HepG2 (cell line): ENCODE data around the gene NUP214. TPM values are rescaled to one million over a fixed set of nuclear protein-coding genes. Genes with fewer than 3 reads are reported as not detected.

Experiments
- ATAC-seq: fragments of 200-7000 bp; cut with Tn5 transposase; 3 replicates; pipeline ENCODE4 v1.9.1; 2020; ENCODE audit warnings: mild to moderate bottlenecking, moderate library complexity
- BruUV-seq: library from RNA; stranded (reverse); fragments of 400-500 nt; replicated peaks from 2 replicates; lab custom pipeline; 2021; lab: Mats Ljungman, UMichigan
- CTCF ChIA-PET: fragments of 300-600 bp; formaldehyde crosslinking; extraction: SDS; loops from one replicate; lab custom pipeline; 2021; ENCODE audit warnings: low total read pairs, inconsistent platforms, low intra/inter-chr PET ratio; lab: Yijun Ruan, JAX
- POLR2A ChIA-PET: fragments of 350-600 bp; sonication (Branson Sonifier 250); formaldehyde crosslinking; loops from one replicate; lab custom pipeline; 2020; ENCODE audit warnings: antibody characterized with exemption, inconsistent platforms; lab: Yijun Ruan, JAX
- DNase-seq: peaks from one replicate; pipeline ENCODE4 v3.0.0-alpha.2; 2015; ENCODE audit warnings: low spot score
- FAIRE-seq: peaks from 3 replicates; lab custom pipeline; 2011; peaks lifted over from hg19 to GRCh38; lab: Jason Lieb, UNC
- H2AFZ ChIP-seq: one replicate; pipeline ENCODE4 v1.6.1; 2011; ENCODE audit warnings: low read length, inconsistent platforms
- H3K27ac ChIP-seq: fragments of 300-600 bp; 3 replicates; pipeline ENCODE4 v1.8.0; 2011; ENCODE audit warnings: mixed run types, mild to moderate bottlenecking, mixed read lengths, low read length, inconsistent platforms; ENCODE audit not compliant: insufficient read depth; ENCODE audit errors: extremely low read length
- H3K27me3 ChIP-seq, 2 experiments: fragments of 200-600 bp in 1 of 2; 2 replicates in 1 of 2; 3 replicates in 1 of 2; pipeline versions ENCODE4 v1.6.0 to v1.8.0; 2011; ENCODE audit warnings: low read length in 2 of 2, mild to moderate bottlenecking in 2 of 2, moderate library complexity in 2 of 2, inconsistent platforms in 1 of 2; ENCODE audit not compliant: insufficient read depth in 2 of 2, control insufficient read depth in 1 of 2
- H3K36me3 ChIP-seq, 2 experiments: fragments of 200-600 bp in 1 of 2; replicated peaks in 1 of 2; 2 replicates in 1 of 2; 3 replicates in 1 of 2; pipeline versions ENCODE4 v1.5.1 to v1.8.0; 2011; ENCODE audit warnings: low read length in 2 of 2, inconsistent platforms in 1 of 2; ENCODE audit not compliant: insufficient read depth in 2 of 2, control insufficient read depth in 1 of 2
- H3K4me1 ChIP-seq: 2 replicates; pipeline ENCODE4 v1.5.1; 2012; ENCODE audit warnings: low read length, inconsistent platforms; ENCODE audit not compliant: insufficient read depth
- H3K4me2 ChIP-seq: 2 replicates; pipeline ENCODE4 v1.6.0; 2011; ENCODE audit warnings: low read depth, low read length, inconsistent platforms
- H3K4me3 ChIP-seq, 3 experiments: fragments of 200-600 bp in 1 of 3; sonication (generic), shearing (Covaris generic) in 1 of 3; replicated peaks in 1 of 3; 2 replicates each; pipeline ENCODE4 v1.5.1; 2011 to 2016; ENCODE audit warnings: low read length in 3 of 3, inconsistent platforms in 2 of 3, low read depth in 2 of 3, mild to moderate bottlenecking in 2 of 3, control low read depth in 1 of 3, mixed read lengths in 1 of 3; ENCODE audit not compliant: insufficient read depth in 1 of 3
- H3K79me2 ChIP-seq: one replicate; pipeline ENCODE4 v1.6.1; 2011; ENCODE audit warnings: low read length, inconsistent platforms; ENCODE audit not compliant: insufficient read depth
- H3K9ac ChIP-seq: 2 replicates; pipeline ENCODE4 v1.6.0; 2011; ENCODE audit warnings: mild to moderate bottlenecking, low read depth, low read length, inconsistent platforms; ENCODE audit not compliant: insufficient read depth
- H3K9me3 ChIP-seq: 2 replicates; pipeline ENCODE4 v1.5.1; 2012; ENCODE audit warnings: mild to moderate bottlenecking, low read length
- H4K20me1 ChIP-seq: 2 replicates; pipeline ENCODE4 v1.6.0; 2011; ENCODE audit warnings: inconsistent platforms, mild to moderate bottlenecking, low read length, moderate library complexity; ENCODE audit not compliant: insufficient read depth
- ATAD3A ChIP-seq: sonication (generic); formaldehyde crosslinking; IDR thresholded peaks from 2 replicates; pipeline ENCODE4 v1.4.0; 2020; ENCODE audit warnings: missing genetic modification reagents
- CREM ChIP-seq, 2 experiments: sonication (generic) in 1 of 2; formaldehyde crosslinking in 1 of 2; IDR thresholded peaks; 2 replicates each; pipeline versions ENCODE4 v1.4.0 to v1.6.1; 2016 to 2020; ENCODE audit warnings: antibody characterized with exemption in 1 of 2, mild to moderate bottlenecking in 1 of 2, missing genetic modification reagents in 1 of 2
- GRHL1 ChIP-seq: sonication (generic); formaldehyde crosslinking; conservative IDR thresholded peaks from 2 replicates; pipeline ENCODE4 v1.8.0; 2022; ENCODE audit warnings: missing genetic modification reagents
- NFE2 ChIP-seq: sonication (generic); formaldehyde crosslinking; IDR thresholded peaks from 2 replicates; pipeline ENCODE4 v1.4.0; 2020; ENCODE audit warnings: missing genetic modification reagents
- ZC3H13 ChIP-seq: sonication (generic); formaldehyde crosslinking; IDR thresholded peaks from 2 replicates; pipeline ENCODE4 v1.8.1; 2023; ENCODE audit warnings: mild to moderate bottlenecking, missing genetic modification reagents, moderate library complexity
- WGBS: methylation state at CpG from one replicate; pipeline ENCODE4 v1.1.6; 2017; ENCODE audit warnings: low lambda C conversion rate; 5-methylcytosine and 5-hydroxymethylcytosine counted together
- in situ Hi-C: cut with HindIII; loops from 2 replicates; pipeline ENCODE4 v1.10.0; 2017; ENCODE audit warnings: low pct_unique_long_range_greater_than_20kb; ENCODE audit not compliant: extremely low pct_ligation_motif_present
- intact Hi-C: fragments of 100-400 bp; cut with micrococcal nuclease; formaldehyde crosslinking; loops from one replicate; pipeline ENCODE4 v1.10.0; 2022; ENCODE audit not compliant: unreplicated experiment
- polyA plus RNA-seq, 8 experiments: library from polyadenylated mRNA; depleted of rRNA in 3 of 8; stranded (reverse) in 7 of 8; unstranded in 1 of 8; fragments of >200 nt; fragmentation: Illumina TruSeq in 4 of 8; extraction: Trizol in 4 of 8; gene quantifications; 2 replicates each; pipeline versions ENCODE4 v1.2.1 to v1.2.3, GENCODE V29; 2011 to 2016; ENCODE audit warnings: low read depth in 4 of 8, missing spikeins in 1 of 8, mixed read lengths in 1 of 8; ENCODE audit not compliant: insufficient read depth in 1 of 8
- total RNA-seq, 5 experiments: library from RNA; depleted of rRNA; stranded (reverse); fragments of >200 nt; fragmentation: Illumina TruSeq; extraction: Trizol; gene quantifications; 2 replicates each; pipeline ENCODE4 v1.2.3, GENCODE V29; 2016; ENCODE audit warnings: low read depth in 1 of 5
- TF ChIP-seq, protein P1 (sequence below): sonication (generic); formaldehyde crosslinking; IDR thresholded peaks from 2 replicates; pipeline ENCODE4 v1.4.0; 2020; ENCODE audit warnings: missing genetic modification reagents
- TF ChIP-seq, protein P2 (sequence below): sonication (generic); formaldehyde crosslinking; IDR thresholded peaks from 2 replicates; pipeline ENCODE4 v1.9.0; 2021; ENCODE audit warnings: missing genetic modification reagents, borderline replicate concordance

NUP214 gene
- total and polyA plus RNA-seq, 2 of the 13 experiments (the other 11 are each of a cell fraction or from before 2014, with no cell fraction given): 8.4 to 16.0 TPM

GRCh38 chr9:131228988-131229387 lies 103.6 kb downstream of the NUP214 start:
- POLR2A ChIA-PET: no interaction called here
- in situ Hi-C loops (no loop called here), intact Hi-C loops (no loop called here)
- Histone ChIP-seq H3K9me3 (no peaks in the 10 kb centered on the region), H3K27me3 (no peaks in the 10 kb centered on the region), H3K4me3 (no peak overlapping the region), H3K9ac (no peak overlapping the region), H3K27ac (no peak overlapping the region), H3K4me2 (no peak overlapping the region), H2AFZ (no peak overlapping the region), H3K4me1 (no peaks in the 10 kb centered on the region), H3K79me2 (no peaks in the 10 kb centered on the region), H3K36me3 (peaks cover 18 to 51% of the 10 kb centered on the region in 2 experiments), H4K20me1 (no peaks in the 10 kb centered on the region)
- 95% methylated on average over 8 of the region's 8 CpGs for WGBS
- TF ChIP-seq, protein P1, sequence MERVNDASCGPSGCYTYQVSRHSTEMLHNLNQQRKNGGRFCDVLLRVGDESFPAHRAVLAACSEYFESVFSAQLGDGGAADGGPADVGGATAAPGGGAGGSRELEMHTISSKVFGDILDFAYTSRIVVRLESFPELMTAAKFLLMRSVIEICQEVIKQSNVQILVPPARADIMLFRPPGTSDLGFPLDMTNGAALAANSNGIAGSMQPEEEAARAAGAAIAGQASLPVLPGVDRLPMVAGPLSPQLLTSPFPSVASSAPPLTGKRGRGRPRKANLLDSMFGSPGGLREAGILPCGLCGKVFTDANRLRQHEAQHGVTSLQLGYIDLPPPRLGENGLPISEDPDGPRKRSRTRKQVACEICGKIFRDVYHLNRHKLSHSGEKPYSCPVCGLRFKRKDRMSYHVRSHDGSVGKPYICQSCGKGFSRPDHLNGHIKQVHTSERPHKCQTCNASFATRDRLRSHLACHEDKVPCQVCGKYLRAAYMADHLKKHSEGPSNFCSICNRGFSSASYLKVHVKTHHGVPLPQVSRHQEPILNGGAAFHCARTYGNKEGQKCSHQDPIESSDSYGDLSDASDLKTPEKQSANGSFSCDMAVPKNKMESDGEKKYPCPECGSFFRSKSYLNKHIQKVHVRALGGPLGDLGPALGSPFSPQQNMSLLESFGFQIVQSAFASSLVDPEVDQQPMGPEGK (CRISPR knock-in tag): no peak
- TF ChIP-seq CREM (IDR thresholded peaks at IDR 0.05): no peak
- TF ChIP-seq CREM (CRISPR knock-in tag; IDR thresholded peaks at IDR 0.05): no peak
- TF ChIP-seq, protein P2, sequence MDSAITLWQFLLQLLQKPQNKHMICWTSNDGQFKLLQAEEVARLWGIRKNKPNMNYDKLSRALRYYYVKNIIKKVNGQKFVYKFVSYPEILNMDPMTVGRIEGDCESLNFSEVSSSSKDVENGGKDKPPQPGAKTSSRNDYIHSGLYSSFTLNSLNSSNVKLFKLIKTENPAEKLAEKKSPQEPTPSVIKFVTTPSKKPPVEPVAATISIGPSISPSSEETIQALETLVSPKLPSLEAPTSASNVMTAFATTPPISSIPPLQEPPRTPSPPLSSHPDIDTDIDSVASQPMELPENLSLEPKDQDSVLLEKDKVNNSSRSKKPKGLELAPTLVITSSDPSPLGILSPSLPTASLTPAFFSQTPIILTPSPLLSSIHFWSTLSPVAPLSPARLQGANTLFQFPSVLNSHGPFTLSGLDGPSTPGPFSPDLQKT (CRISPR knock-in tag): no peak
- TF ChIP-seq ZC3H13 (CRISPR knock-in tag): no peak
- no peak for DNase-seq
- no TSS peak for BruUV-seq
- FAIRE-seq: no peak
- no peak for ATAC-seq
- CTCF ChIA-PET: no interaction called here

GRCh38 chr9:131233556-131233955 lies 108.2 kb downstream of the NUP214 start:
- no peaks in the 10 kb centered on the region for H3K27me3 ChIP-seq
- TF ChIP-seq NFE2 (CRISPR knock-in tag) (no peak), ATAD3A (no peak), GRHL1 (CRISPR knock-in tag) (no peak)
- WGBS: 96% methylated on average over 11 of the region's 11 CpGs
- no TSS peak for BruUV-seq
- H3K9ac ChIP-seq: no peak overlapping the region
- intact Hi-C loops (no loop called here), in situ Hi-C loops (no loop called here)
- H3K27ac ChIP-seq: no peak overlapping the region
- no peaks in the 10 kb centered on the region for H3K9me3 ChIP-seq
- ATAC-seq (no peak), DNase-seq (no peak), FAIRE-seq (no peak)
- no peak overlapping the region for H3K4me3 ChIP-seq
- POLR2A ChIA-PET: no interaction called here
- CTCF ChIA-PET: no interaction called here
- H3K4me1 ChIP-seq: peaks cover 8% of the 10 kb centered on the region
- H2AFZ ChIP-seq: no peak overlapping the region
- H4K20me1 ChIP-seq: no peaks in the 10 kb centered on the region
- H3K4me2 ChIP-seq: no peak overlapping the region
- H3K36me3 ChIP-seq: peaks cover 17 to 59% of the 10 kb centered on the region in 2 experiments
- no peaks in the 10 kb centered on the region for H3K79me2 ChIP-seq
